Measurements from ENCODE around the gene ISLR2. TPM values are rescaled to one million over a fixed set of nuclear protein-coding genes. Genes with fewer than 3 reads are reported as not detected.

ISLR2 gene
- total RNA-seq, 3 donors from 2014 or later = not detected

DNA sequence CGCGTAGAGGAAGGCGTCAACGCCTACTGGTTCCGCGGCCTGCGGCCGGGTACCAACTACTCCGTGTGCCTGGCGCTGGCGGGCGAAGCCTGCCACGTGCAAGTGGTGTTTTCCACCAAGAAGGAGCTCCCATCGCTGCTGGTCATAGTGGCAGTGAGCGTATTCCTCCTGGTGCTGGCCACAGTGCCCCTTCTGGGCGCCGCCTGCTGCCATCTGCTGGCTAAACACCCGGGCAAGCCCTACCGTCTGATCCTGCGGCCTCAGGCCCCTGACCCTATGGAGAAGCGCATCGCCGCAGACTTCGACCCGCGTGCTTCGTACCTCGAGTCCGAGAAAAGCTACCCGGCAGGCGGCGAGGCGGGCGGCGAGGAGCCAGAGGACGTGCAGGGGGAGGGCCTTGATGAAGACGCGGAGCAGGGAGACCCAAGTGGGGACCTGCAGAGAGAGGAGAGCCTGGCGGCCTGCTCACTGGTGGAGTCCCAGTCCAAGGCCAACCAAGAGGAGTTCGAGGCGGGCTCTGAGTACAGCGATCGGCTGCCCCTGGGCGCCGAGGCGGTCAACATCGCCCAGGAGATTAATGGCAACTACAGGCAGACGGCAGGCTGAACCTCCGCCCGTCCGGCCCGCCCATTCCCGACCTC, 4.1 kb downstream of the ISLR2 start:
- no peak for DNase-seq
- peaks cover 87% of the 10 kb centered on the region for H3K27me3 Mint-ChIP-seq (ENCODE audit: low read depth)
- ATAC-seq = no peak

DNA sequence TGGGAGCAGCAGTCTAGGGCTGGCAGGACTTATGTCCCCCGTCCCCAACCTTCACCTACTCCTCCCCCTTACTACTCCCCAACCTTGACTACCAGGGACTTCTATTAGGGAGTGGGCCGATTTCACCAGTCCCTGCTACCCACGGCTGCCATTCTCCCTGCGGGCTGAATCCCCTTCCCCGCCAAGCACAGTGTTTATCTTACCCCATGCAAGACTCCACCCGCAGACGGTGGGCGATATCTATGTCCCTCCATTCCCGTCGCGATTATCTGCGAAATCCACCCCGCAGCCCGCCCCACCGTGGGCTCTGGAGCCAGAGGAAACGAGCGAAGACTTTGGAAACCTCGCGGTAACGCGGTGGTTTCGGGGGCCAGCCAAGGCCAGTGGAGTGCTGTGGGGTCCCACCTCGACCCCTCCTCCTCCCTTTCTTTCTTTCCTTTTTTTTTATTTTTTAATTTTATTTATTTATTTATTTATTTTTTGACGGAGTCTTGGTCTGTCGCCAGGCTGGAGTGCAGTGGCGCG, 4.7 kb downstream of the ISLR2 start:
- H3K36me3 Mint-ChIP-seq (ENCODE audit: insufficient read depth) = no peaks in the 10 kb centered on the region
- no peak for DNase-seq
- H3K27me3 Mint-ChIP-seq (ENCODE audit: low read depth) = peaks cover 85% of the 10 kb centered on the region
- peak overlapping the region; percentile 43 for H3K4me3 Mint-ChIP-seq
- no peaks in the 10 kb centered on the region for H3K9me3 Mint-ChIP-seq
- ATAC-seq = no peak
- H3K4me1 Mint-ChIP-seq (ENCODE audit: low read depth) = peaks cover 28% of the 10 kb centered on the region

More for the DNA sequence above, 4.1 kb downstream of the ISLR2 start:
- Mint-ChIP-seq H3K4me3 (peak overlapping the region; percentile 43), H3K36me3 (ENCODE audit: insufficient read depth) (no peaks in the 10 kb centered on the region), H3K9me3 (no peaks in the 10 kb centered on the region), H3K4me1 (ENCODE audit: low read depth) (peaks cover 32% of the 10 kb centered on the region)

DNA sequence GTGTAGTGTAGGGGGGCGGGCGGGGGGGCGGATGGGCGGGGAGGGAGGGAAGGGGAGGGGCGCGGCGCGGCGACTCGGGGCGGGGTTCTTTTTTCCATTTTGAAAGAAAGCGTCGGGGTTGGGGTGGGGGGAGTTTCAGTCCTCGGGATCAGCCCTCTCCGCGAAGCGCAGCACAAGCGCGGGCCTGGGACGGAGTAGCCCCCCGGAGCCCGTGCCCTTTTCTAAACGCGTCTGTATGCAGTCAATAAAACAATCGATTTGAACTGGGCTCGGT, 6.1 kb downstream of the ISLR2 start:
- Mint-ChIP-seq H3K4me1 (ENCODE audit: low read depth) (peaks cover 23% of the 10 kb centered on the region), H3K36me3 (ENCODE audit: insufficient read depth) (no peaks in the 10 kb centered on the region), H3K4me3 (peak overlapping the region; percentile 68), H3K27me3 (ENCODE audit: low read depth) (peaks cover 83% of the 10 kb centered on the region), H3K9me3 (no peaks in the 10 kb centered on the region)
- ATAC-seq (no peak), DNase-seq (no peak)

DNA sequence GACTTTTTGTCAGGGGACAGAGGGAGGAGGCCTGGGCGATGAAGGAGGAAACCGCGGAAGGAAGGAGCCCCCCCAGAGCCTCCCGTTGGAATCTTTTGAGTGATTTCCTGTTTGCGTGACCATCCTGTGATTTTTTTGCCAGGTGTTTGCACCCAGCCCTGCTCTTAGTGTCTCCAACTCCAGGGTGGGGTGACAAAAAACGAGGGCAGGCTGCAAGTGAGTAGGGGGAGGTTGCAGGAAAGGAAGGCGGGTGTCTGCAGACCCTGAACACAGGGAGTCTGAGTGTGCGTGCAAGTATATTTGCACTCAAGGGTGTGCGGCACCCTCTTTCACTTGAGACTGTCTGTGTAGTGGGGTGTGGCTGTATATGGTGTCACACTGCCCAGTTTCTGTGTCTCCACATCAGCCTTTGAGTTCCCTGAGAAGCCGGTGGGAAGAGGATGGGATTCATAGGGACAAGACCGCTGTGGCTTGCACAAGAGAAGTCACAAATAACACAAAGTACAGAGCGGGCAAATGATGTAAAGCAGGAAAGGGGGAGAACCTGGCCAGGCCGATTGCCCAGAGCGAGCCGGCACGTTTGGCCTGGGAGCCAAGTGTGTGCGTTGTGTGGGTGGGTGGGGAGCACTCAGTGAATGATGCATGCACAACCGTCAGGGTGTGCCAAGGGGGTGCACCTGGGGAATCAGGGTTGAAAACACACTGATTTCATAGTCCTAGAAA, 6.6 kb downstream of the ISLR2 start:
- ATAC-seq = no peak
- H3K4me1 Mint-ChIP-seq (ENCODE audit: low read depth) = peaks cover 23% of the 10 kb centered on the region
- H3K9me3 Mint-ChIP-seq = no peaks in the 10 kb centered on the region
- peaks cover 78% of the 10 kb centered on the region for H3K27me3 Mint-ChIP-seq (ENCODE audit: low read depth)
- peak overlapping the region; percentile 68 for H3K4me3 Mint-ChIP-seq
- DNase-seq = no peak
- H3K36me3 Mint-ChIP-seq (ENCODE audit: insufficient read depth) = no peaks in the 10 kb centered on the region

- no peak for DNase-seq
- Mint-ChIP-seq H3K9me3 (no peaks in the 10 kb centered on the region), H3K36me3 (ENCODE audit: insufficient read depth) (no peaks in the 10 kb centered on the region), H3K4me3 (peak overlapping the region; percentile 68), H3K27me3 (ENCODE audit: low read depth) (peaks cover 76% of the 10 kb centered on the region), H3K4me1 (ENCODE audit: low read depth) (peaks cover 21% of the 10 kb centered on the region)
- no peak for ATAC-seq
Observed at GRCh38 chr15:74137537-74137894, 7.1 kb downstream of the ISLR2 start.

DNA sequence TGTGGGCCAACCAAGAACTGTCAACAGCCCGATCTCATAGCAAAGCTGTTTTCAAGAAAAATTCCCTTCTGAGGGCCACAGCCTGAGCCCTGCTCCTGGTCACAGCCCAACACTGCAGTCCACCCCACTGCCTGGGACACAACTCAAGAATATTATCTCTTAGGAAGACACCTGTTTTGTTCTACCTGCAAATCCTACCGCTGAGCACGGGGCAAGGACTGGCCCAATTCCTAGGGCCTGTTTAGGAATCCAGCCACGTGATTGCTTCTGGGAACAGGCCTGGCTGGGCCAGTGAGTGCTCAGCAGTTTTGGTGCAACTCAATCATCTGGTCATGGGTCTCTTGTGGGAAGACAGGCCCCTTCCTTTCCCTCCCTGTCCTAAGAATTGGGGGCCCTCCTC, 8.3 kb downstream of the ISLR2 start:
- Mint-ChIP-seq H3K4me1 (ENCODE audit: low read depth) (peaks cover 21% of the 10 kb centered on the region), H3K27me3 (ENCODE audit: low read depth) (peaks cover 67% of the 10 kb centered on the region), H3K9me3 (no peaks in the 10 kb centered on the region), H3K4me3 (no peak overlapping the region), H3K36me3 (ENCODE audit: insufficient read depth) (no peaks in the 10 kb centered on the region)
- DNase-seq (no peak), ATAC-seq (no peak)

DNA sequence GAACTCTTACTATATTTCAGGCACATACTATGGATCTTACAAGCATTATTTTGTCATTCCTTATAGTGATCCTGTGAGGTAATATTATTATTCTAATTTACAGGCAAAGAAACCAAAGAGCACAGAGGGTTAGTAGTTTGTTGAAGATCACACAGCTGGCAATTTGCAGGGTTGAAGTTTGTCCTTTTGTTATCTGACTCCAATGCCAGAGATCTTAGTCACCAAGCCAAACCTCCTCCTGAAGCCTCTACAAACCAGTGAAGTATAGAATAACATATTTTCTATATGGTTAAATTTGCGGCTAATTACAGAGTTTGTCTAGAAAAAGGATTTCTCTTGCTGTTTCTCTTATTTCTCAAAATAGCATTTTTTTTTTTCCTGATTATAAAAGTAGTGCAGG, 11.2 kb downstream of the ISLR2 start:
- peaks cover 4% of the 10 kb centered on the region for H3K9me3 Mint-ChIP-seq
- H3K27me3 Mint-ChIP-seq (ENCODE audit: low read depth) = peaks cover 67% of the 10 kb centered on the region
- no peak overlapping the region for H3K4me3 Mint-ChIP-seq
- ATAC-seq = no peak
- H3K4me1 Mint-ChIP-seq (ENCODE audit: low read depth) = peaks cover 7% of the 10 kb centered on the region
- H3K36me3 Mint-ChIP-seq (ENCODE audit: insufficient read depth) = no peaks in the 10 kb centered on the region
- DNase-seq = no peak

DNA sequence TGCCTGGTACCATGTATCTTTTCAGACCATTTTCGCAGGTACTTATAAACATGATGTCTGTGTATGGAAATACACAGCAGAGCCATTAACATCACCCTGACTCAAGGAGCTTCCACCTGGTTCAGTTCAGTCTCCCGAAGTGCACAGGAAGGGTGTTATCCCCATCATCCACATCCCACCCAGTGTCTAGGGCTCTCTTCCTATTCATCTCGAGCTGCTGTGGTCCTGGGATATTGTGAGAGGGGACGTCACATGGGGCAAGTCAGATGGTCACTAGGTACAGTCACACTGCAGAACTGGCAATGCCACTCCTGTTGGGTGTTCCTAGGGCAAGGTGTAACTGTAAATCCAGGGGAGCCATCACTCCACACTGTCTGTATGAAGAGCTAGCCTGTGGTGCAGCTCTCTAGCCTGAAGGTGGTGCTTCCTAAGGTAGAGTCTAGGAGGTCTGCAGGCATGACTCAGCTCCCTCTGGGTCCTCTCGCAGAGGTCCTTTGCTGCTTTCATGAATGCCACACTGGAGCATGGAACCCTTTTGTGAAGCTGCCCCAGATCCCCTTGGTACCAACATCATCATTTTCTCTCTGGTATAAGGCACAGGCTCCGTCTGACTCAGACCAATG, 13.9 kb downstream of the ISLR2 start:
- H3K36me3 Mint-ChIP-seq (ENCODE audit: insufficient read depth) = no peaks in the 10 kb centered on the region
- peaks cover 8% of the 10 kb centered on the region for H3K9me3 Mint-ChIP-seq
- H3K27me3 Mint-ChIP-seq (ENCODE audit: low read depth) = peaks cover 54% of the 10 kb centered on the region
- ATAC-seq (peak in 1 of 2 donors; percentile 18), DNase-seq (no peak)
- H3K4me3 Mint-ChIP-seq = no peak overlapping the region
- no peaks in the 10 kb centered on the region for H3K4me1 Mint-ChIP-seq (ENCODE audit: low read depth)

- H3K27me3 Mint-ChIP-seq (ENCODE audit: low read depth) = peaks cover 38% of the 10 kb centered on the region
- peaks cover 8% of the 10 kb centered on the region for H3K9me3 Mint-ChIP-seq
- ATAC-seq (no peak), DNase-seq (no peak)
- H3K36me3 Mint-ChIP-seq (ENCODE audit: insufficient read depth) = no peaks in the 10 kb centered on the region
- no peaks in the 10 kb centered on the region for H3K4me1 Mint-ChIP-seq (ENCODE audit: low read depth)
- H3K4me3 Mint-ChIP-seq = no peak overlapping the region
Observed at GRCh38 chr15:74146277-74146800, 16.0 kb downstream of the ISLR2 start.

- Mint-ChIP-seq H3K4me1 (ENCODE audit: low read depth) (no peaks in the 10 kb centered on the region), H3K9me3 (peaks cover 8% of the 10 kb centered on the region), H3K36me3 (ENCODE audit: insufficient read depth) (no peaks in the 10 kb centered on the region), H3K27me3 (ENCODE audit: low read depth) (peaks cover 44% of the 10 kb centered on the region), H3K4me3 (no peak overlapping the region)
- ATAC-seq (no peak), DNase-seq (no peak)
Observed at GRCh38 chr15:74147051-74147450, 16.7 kb downstream of the ISLR2 start.

GRCh38 chr15:74155766-74156417, 25.5 kb downstream of the ISLR2 start:
- no peak overlapping the region for H3K4me3 Mint-ChIP-seq
- no peaks in the 10 kb centered on the region for H3K36me3 Mint-ChIP-seq (ENCODE audit: insufficient read depth)
- no peaks in the 10 kb centered on the region for H3K9me3 Mint-ChIP-seq
- ATAC-seq (no peak), DNase-seq (no peak)
- peaks cover 5% of the 10 kb centered on the region for H3K4me1 Mint-ChIP-seq (ENCODE audit: low read depth)
- H3K27me3 Mint-ChIP-seq (ENCODE audit: low read depth) = peaks cover 38% of the 10 kb centered on the region

DNA sequence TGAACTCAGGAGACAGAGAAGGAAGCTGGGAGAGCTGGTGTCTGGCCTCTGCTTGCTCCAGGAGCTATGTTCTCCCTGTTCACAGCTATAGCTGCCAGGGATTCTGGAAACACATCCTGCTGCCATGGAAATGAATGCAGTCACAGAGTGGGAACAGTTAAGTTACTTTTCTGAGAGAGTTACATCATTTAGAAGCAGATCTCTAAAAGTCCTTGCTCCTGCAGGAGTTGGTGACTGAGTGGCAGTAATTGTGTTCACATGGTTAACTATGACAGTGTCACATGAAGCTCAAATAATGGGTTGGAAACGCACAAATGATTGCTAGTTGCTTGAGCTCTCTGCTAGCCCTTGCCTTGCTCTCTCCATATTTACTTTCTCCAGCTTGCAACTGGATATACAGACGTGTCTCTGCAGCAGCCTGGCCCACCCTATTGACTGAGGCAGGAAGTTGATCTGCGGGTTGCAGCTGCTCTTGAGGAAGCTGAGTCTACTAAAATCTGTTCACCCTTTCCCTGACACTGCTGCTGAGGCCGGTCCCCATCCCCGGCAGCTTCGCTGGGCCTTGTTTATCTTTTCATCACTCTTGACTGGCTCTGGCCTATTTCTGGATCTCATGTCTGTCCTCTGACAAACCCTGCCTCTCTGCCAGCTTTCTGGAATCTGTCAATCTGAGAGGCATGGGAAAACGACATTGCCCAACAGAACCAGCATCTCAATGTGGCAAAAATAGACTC, 26.5 kb downstream of the ISLR2 start:
- no peak for DNase-seq
- Mint-ChIP-seq H3K36me3 (ENCODE audit: insufficient read depth) (no peaks in the 10 kb centered on the region), H3K27me3 (ENCODE audit: low read depth) (peaks cover 32% of the 10 kb centered on the region), H3K9me3 (no peaks in the 10 kb centered on the region), H3K4me3 (no peak overlapping the region), H3K4me1 (ENCODE audit: low read depth) (peaks cover 5% of the 10 kb centered on the region)
- no peak for ATAC-seq

DNA sequence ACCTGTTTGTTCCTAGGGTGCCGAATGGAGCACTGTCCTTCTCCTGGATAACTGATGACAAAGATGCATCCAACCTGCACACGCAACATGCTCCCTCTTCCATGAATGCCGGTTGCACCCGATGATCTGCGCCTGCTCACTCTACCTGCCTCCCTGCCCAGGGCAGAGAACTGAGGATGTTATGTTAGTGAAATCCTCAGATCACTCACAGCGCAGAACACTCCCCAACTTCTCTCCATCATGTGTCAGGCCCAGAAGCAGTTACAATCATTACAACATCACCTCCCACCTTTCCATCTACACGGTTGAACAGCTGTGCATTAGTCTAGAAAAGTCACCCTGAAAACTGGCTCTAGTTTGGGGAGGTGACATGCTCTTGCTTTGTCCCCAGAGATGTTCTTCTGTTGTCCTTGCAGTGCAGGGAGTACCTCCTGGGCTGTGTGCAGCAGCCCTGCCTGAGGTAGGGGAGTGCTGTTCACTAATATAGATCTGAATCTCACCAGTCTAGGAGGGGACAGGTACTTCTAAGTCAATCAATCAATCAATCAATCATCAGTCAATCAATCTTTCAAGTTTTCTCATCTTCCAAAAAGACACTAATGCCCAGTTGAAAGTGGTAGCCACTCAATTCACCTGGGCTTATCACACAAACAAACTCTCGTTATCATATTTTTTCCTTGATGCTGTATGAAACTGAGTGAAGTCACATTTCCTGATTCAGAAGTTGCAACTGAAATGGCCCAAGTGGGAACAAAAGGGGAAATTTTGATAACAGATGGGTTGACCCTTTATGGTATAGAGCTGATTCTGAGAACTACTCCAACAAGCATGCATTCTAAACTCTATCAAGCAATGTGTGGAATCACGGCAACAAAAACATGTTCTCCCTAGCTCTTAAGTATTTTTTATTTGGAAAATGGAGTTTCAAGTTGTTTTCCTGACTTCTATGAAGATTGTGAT, 27.8 kb downstream of the ISLR2 start:
- no peak overlapping the region for H3K4me3 Mint-ChIP-seq
- peaks cover 35% of the 10 kb centered on the region for H3K27me3 Mint-ChIP-seq (ENCODE audit: low read depth)
- H3K4me1 Mint-ChIP-seq (ENCODE audit: low read depth) = peaks cover 5% of the 10 kb centered on the region
- DNase-seq (no peak), ATAC-seq (no peak)
- H3K36me3 Mint-ChIP-seq (ENCODE audit: insufficient read depth) = no peaks in the 10 kb centered on the region
- no peaks in the 10 kb centered on the region for H3K9me3 Mint-ChIP-seq

All from activated T-cell treated with anti-CD3 and anti-CD28 coated beads, Interleukin-2, amount 50 U/mL, for 4 hours (primary cell).